K562 (cell line): ENCODE results near the gene NUTF2. TPM values are rescaled to one million over a fixed set of nuclear protein-coding genes. Genes with fewer than 3 reads are reported as not detected.
A peak's percentile ranks its signal among the peaks of the same experiment; 100 is the strongest.

Experiments
- ATF2 ChIP-seq: sonication (generic); formaldehyde crosslinking; IDR thresholded peaks from 2 replicates; pipeline ENCODE4 v1.8.1; 2022; ENCODE audit warnings: missing genetic modification reagents
- CCAR2 ChIP-seq: fragments of 200-400 bp; formaldehyde crosslinking; IDR thresholded peaks from 2 replicates; pipeline ENCODE4 v1.6.1; 2017; ENCODE audit warnings: mild to moderate bottlenecking, low read depth, low read length
- CREM ChIP-seq: IDR thresholded peaks from 2 replicates; pipeline ENCODE4 v1.6.1; 2014; ENCODE audit warnings: antibody characterized with exemption, low read depth
- CXXC5 ChIP-seq: fragments of 250-450 bp; sonication (Bioruptor Pico); IDR thresholded peaks from 2 replicates; pipeline ENCODE4 v1.8.0; 2022; ENCODE audit warnings: inconsistent platforms, mild to moderate bottlenecking, moderate library complexity
- DMBX1 ChIP-seq: fragments of 250-450 bp; sonication (Bioruptor Pico); IDR thresholded peaks from 2 replicates; pipeline ENCODE4 v1.8.0; 2022; ENCODE audit warnings: inconsistent platforms, mild to moderate bottlenecking, moderate library complexity, borderline replicate concordance
- ETS2 ChIP-seq: IDR thresholded peaks from 2 replicates; pipeline ENCODE4 v1.6.1; 2016; ENCODE audit warnings: borderline replicate concordance, missing genetic modification characterization, mild to moderate bottlenecking, moderate library complexity, missing compliant biosample characterization; ENCODE audit not compliant: poor library complexity, severe bottlenecking
- HNRNPK ChIP-seq: fragments of 200-400 bp; formaldehyde crosslinking; IDR thresholded peaks from one replicate; pipeline ENCODE4 v1.6.1; 2018; ENCODE audit warnings: mild to moderate bottlenecking, low read depth, low read length; ENCODE audit not compliant: poor library complexity, severe bottlenecking
- ILF3 ChIP-seq: fragments of 450-650 bp; IDR thresholded peaks from 2 replicates; pipeline ENCODE4 v1.6.1; 2018; ENCODE audit warnings: antibody characterized with exemption, mild to moderate bottlenecking, moderate library complexity, borderline replicate concordance
- MECOM ChIP-seq: fragments of 250-450 bp; sonication (Bioruptor Pico); IDR thresholded peaks from 2 replicates; pipeline ENCODE4 v1.8.0; 2022; ENCODE audit warnings: inconsistent platforms
- MEIS2 ChIP-seq: fragments of 450-650 bp; IDR thresholded peaks from 2 replicates; pipeline ENCODE4 v1.6.1; 2014; ENCODE audit warnings: mild to moderate bottlenecking; ENCODE audit not compliant: partially characterized antibody
- MITF ChIP-seq: IDR thresholded peaks from 2 replicates; pipeline ENCODE4 v1.6.1; 2014; ENCODE audit warnings: antibody characterized with exemption
- MTA2 ChIP-seq: fragments of 450-650 bp; IDR thresholded peaks from 2 replicates; pipeline ENCODE4 v1.6.1; 2016; ENCODE audit warnings: low read depth
- NFE2L1 ChIP-seq: fragments of 450-650 bp; IDR thresholded peaks from 2 replicates; pipeline ENCODE4 v1.6.1; 2016; ENCODE audit warnings: missing genetic modification characterization, low read depth, mild to moderate bottlenecking, missing compliant biosample characterization, moderate library complexity, borderline replicate concordance
- NKRF ChIP-seq: fragments of 450-650 bp; IDR thresholded peaks from 2 replicates; pipeline ENCODE4 v1.6.1; 2016; ENCODE audit warnings: borderline replicate concordance
- POLR3A ChIP-seq: IDR thresholded peaks from 2 replicates; pipeline ENCODE4 v1.6.1; 2011; ENCODE audit warnings: borderline replicate concordance, mild to moderate bottlenecking, moderate library complexity; ENCODE audit not compliant: insufficient read length, insufficient read depth; ENCODE audit errors: extremely low read depth
- RAD21 ChIP-seq, 2 experiments: fragments of 250-450 bp in 1 of 2; fragments of 450-650 bp in 1 of 2; sonication (Bioruptor Pico) in 1 of 2; formaldehyde crosslinking in 1 of 2; IDR thresholded peaks in 1 of 2; conservative IDR thresholded peaks in 1 of 2; 2 replicates each; pipeline versions ENCODE4 v1.4.0 to v1.8.0; 2020 to 2022; ENCODE audit warnings: mild to moderate bottlenecking in 2 of 2, moderate library complexity in 1 of 2
- RFX7 ChIP-seq: fragments of 250-450 bp; sonication (Bioruptor Pico); IDR thresholded peaks from 2 replicates; pipeline ENCODE4 v1.5.1; 2021; ENCODE audit warnings: mild to moderate bottlenecking
- SAP30 ChIP-seq: fragments of 200-600 bp; sonication (generic); IDR thresholded peaks from 2 replicates; pipeline ENCODE4 v1.6.1; 2012; ENCODE audit warnings: borderline replicate concordance, low read depth, mild to moderate bottlenecking, moderate library complexity, low read length, control low read depth, inconsistent platforms; ENCODE audit not compliant: insufficient read depth, poor library complexity, severe bottlenecking
- SETDB1 ChIP-seq: IDR thresholded peaks from one replicate; pipeline ENCODE4 v1.6.1; 2012; ENCODE audit warnings: low read length, control low read depth, inconsistent platforms
- SMAD3 ChIP-seq: fragments of 450-650 bp; formaldehyde crosslinking; conservative IDR thresholded peaks from 2 replicates; pipeline ENCODE4 v1.4.0; 2020; ENCODE audit warnings: mild to moderate bottlenecking
- TAF1 ChIP-seq: IDR thresholded peaks from 2 replicates; pipeline ENCODE4 v1.6.1; 2011; ENCODE audit warnings: mild to moderate bottlenecking, low read length, moderate library complexity; ENCODE audit not compliant: insufficient read depth, control insufficient read depth, severe bottlenecking; ENCODE audit errors: extremely low read depth
- ZFP36 ChIP-seq: fragments of 150-350 bp; IDR thresholded peaks from 2 replicates; pipeline ENCODE4 v1.6.1; 2018; ENCODE audit warnings: low read length, low read depth; ENCODE audit not compliant: partially characterized antibody
- ZNF24 ChIP-seq: fragments of 450-650 bp; IDR thresholded peaks from 2 replicates; pipeline ENCODE4 v1.6.1; 2016
- polyA plus RNA-seq, 8 experiments: library from polyadenylated mRNA; depleted of rRNA in 4 of 8; stranded (reverse) in 5 of 8; unstranded in 3 of 8; fragments of >200 nt; fragmentation: Nextera tagmentation in 2 of 8; fragmentation: Illumina TruSeq in 1 of 8; extraction: Ambion mirVana in 2 of 8; extraction: Trizol in 1 of 8; gene quantifications; 2 replicates each; pipeline versions ENCODE4 v1.2.1 to v1.2.3, GENCODE V29; 2011 to 2014; ENCODE audit warnings: inconsistent platforms in 1 of 8, missing spikeins in 1 of 8
- total RNA-seq, 7 experiments: library from RNA; depleted of rRNA in 6 of 7; stranded (reverse); fragments of >200 nt in 6 of 7; fragmentation: Illumina TruSeq in 2 of 7; extraction: Trizol in 2 of 7; gene quantifications; 2 replicates each; pipeline versions ENCODE4 v1.2.1 to v1.2.3, GENCODE V29; 2011 to 2021; ENCODE audit warnings: low replicate concordance in 1 of 7

NUTF2 gene
- total and polyA plus RNA-seq, 9 of the 15 experiments (the other 6 are each of a cell fraction or from before 2014, with no cell fraction given), result 106 to 248 (median 147) TPM

- TF ChIP-seq ATF2 (CRISPR knock-in tag) (peak; percentile 82), RFX7 (CRISPR knock-in tag) (no peak), CREM (peak; percentile 98), RAD21 (CRISPR knock-in tag; conservative IDR thresholded peaks at IDR 0.05 in 1 of 2, IDR thresholded peaks at IDR 0.05 in 1 of 2) (no peak), ZNF24 (no peak), MITF (no peak), CXXC5 (CRISPR knock-in tag) (peak; percentile 95), SETDB1 (no peak), NKRF (peak; percentile 69; the same call in 1 of the 2 replicates), ETS2 (tag) (no peak), TAF1 (peak; percentile 75), NFE2L1 (no peak), ZFP36 (no peak), CCAR2 (no peak), MEIS2 (peak; percentile 68), MTA2 (no peak), ILF3 (no peak), SMAD3 (CRISPR knock-in tag) (no peak; the same call in 1 of the 2 replicates), DMBX1 (CRISPR knock-in tag) (no peak), SAP30 (peak; percentile 73), POLR3A (no peak), HNRNPK (no peak), MECOM (CRISPR knock-in tag) (no peak)
These were observed 46.4 kb downstream of the NUTF2 start, which contains the start of gene PSKH1 (continued) for GRCh38 chr16:67892899-67893742.
